ENCODE measurements around the gene GGN. TPM values are rescaled to one million over a fixed set of nuclear protein-coding genes. Genes with fewer than 3 reads are reported as not detected.
A peak's percentile ranks its signal among the peaks of the same experiment; 100 is the strongest.

Gene GGN
- total and polyA plus RNA-seq, 2 donors from 2014 or later = 0.92 to 1.6 TPM

DNA sequence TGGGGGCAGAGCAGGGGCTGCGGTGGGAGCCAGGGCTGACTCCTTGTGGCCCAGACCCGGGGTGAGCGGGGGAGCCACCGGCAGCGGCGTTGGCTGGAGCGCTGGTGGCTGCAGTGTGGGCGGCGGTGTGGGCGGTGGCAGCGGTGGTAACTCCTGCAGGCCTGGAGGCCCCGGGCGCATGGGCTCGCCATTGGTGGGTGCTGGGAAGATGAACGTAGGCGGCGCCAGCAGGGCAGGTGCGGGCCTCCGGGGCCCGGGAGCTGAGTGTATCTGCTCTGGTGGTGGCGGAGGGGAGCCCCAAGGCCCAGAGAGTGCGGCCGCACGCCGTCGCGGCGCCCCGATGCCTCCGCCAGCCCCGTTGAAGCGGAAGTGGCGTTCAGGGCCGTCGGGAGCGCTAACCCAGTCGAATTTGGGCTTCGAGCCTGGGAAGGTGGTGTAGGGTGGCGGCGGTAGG is 2.0 kb downstream of the GGN start:
- DNase-seq (peak in 4 of 5 donors; percentile 45 to 71 (median 52)), FAIRE-seq (no peak)
- H3K4me3 ChIP-seq (ENCODE audit: low read length in 3 of 3) = no peak overlapping the region
- H3K4me1 ChIP-seq (ENCODE audit: control insufficient read depth in 2 of 3, insufficient read depth in 2 of 3, low read depth in 1 of 3, low read length in 3 of 3) = peaks cover 0 to 4% (median 0%) of the 10 kb centered on the region in 3 donors
- H3K27ac ChIP-seq (ENCODE audit: low read depth in 2 of 2, low read length in 2 of 2) = no peak overlapping the region
- H3K27me3 ChIP-seq (ENCODE audit: control insufficient read depth, insufficient read depth, low read length) = peaks cover 2% of the 10 kb centered on the region
- H3K36me3 ChIP-seq (ENCODE audit: control insufficient read depth in 2 of 3, insufficient read depth in 3 of 3, low read length in 3 of 3) = peaks cover 2 to 27% (median 12%) of the 10 kb centered on the region in 3 donors
- no peak overlapping the region for H3K9ac ChIP-seq (ENCODE audit: low read length in 3 of 3)
- no peaks in the 10 kb centered on the region for H3K9me3 ChIP-seq (ENCODE audit: control insufficient read depth in 2 of 3, insufficient read depth in 1 of 3, low read length in 3 of 3)
- TF ChIP-seq, protein P1, sequence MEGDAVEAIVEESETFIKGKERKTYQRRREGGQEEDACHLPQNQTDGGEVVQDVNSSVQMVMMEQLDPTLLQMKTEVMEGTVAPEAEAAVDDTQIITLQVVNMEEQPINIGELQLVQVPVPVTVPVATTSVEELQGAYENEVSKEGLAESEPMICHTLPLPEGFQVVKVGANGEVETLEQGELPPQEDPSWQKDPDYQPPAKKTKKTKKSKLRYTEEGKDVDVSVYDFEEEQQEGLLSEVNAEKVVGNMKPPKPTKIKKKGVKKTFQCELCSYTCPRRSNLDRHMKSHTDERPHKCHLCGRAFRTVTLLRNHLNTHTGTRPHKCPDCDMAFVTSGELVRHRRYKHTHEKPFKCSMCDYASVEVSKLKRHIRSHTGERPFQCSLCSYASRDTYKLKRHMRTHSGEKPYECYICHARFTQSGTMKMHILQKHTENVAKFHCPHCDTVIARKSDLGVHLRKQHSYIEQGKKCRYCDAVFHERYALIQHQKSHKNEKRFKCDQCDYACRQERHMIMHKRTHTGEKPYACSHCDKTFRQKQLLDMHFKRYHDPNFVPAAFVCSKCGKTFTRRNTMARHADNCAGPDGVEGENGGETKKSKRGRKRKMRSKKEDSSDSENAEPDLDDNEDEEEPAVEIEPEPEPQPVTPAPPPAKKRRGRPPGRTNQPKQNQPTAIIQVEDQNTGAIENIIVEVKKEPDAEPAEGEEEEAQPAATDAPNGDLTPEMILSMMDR (IDR thresholded peaks at IDR 0.05; ENCODE audit: borderline replicate concordance, extremely low read depth, insufficient read depth) = no peak
- intact Hi-C loops (cut with DNase I) = no loop called here

DNA sequence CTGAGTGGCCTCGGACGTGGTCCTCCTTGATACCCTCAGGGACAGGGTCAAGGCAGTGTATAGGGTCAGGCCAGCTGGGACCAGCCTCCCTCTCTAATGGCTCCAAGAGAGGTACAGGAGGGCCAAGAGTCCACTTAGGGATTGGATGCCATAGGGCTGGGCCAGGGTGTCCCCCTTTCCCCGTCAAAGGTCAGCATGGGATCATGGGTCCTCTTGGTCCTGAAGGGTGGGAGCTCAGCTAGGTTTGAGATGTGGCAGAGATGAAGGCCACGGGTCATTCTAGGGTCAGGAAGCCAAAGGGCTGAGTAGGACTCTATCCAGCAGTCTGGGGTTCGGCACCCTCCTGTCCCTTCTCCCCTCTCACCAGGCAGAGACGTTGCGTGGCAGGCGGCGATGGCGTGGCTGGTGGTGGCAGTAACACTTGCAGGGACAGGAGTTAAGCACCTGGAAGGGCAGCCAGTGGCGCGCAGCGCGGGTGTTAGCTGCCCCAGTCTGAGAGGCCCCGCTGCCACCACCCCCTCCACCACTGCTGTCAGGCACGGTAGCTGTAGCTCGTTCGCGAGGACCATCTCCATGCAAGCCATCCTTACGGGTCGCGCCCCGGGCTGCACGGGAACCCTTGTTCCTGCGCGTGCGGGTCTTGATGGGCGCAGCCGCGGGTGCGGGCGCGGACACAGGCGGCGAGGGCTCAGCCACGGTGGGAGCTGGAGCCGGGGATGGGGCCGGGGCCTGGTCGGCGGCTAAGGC is 2.6 kb downstream of the GGN start:
- peak in 1 of 5 donors; percentile 71 for DNase-seq
- Histone ChIP-seq H3K27me3 (ENCODE audit: control insufficient read depth, insufficient read depth, low read length) (peaks cover 2% of the 10 kb centered on the region), H3K36me3 (ENCODE audit: control insufficient read depth in 2 of 3, insufficient read depth in 3 of 3, low read length in 3 of 3) (peaks cover 2 to 30% (median 13%) of the 10 kb centered on the region in 3 donors), H3K27ac (ENCODE audit: low read depth in 2 of 2, low read length in 2 of 2) (no peak overlapping the region), H3K4me1 (ENCODE audit: control insufficient read depth in 2 of 3, insufficient read depth in 2 of 3, low read depth in 1 of 3, low read length in 3 of 3) (peaks cover 0 to 4% (median 0%) of the 10 kb centered on the region in 3 donors), H3K9me3 (ENCODE audit: control insufficient read depth in 2 of 3, insufficient read depth in 1 of 3, low read length in 3 of 3) (no peaks in the 10 kb centered on the region), H3K4me3 (ENCODE audit: low read length in 3 of 3) (no peak overlapping the region), H3K9ac (ENCODE audit: low read length in 3 of 3) (no peak overlapping the region)
- TF ChIP-seq, protein P1 (IDR thresholded peaks at IDR 0.05; ENCODE audit: borderline replicate concordance, extremely low read depth, insufficient read depth) = no peak
- no peak for FAIRE-seq
- intact Hi-C loops (cut with DNase I) = no loop called here

DNA sequence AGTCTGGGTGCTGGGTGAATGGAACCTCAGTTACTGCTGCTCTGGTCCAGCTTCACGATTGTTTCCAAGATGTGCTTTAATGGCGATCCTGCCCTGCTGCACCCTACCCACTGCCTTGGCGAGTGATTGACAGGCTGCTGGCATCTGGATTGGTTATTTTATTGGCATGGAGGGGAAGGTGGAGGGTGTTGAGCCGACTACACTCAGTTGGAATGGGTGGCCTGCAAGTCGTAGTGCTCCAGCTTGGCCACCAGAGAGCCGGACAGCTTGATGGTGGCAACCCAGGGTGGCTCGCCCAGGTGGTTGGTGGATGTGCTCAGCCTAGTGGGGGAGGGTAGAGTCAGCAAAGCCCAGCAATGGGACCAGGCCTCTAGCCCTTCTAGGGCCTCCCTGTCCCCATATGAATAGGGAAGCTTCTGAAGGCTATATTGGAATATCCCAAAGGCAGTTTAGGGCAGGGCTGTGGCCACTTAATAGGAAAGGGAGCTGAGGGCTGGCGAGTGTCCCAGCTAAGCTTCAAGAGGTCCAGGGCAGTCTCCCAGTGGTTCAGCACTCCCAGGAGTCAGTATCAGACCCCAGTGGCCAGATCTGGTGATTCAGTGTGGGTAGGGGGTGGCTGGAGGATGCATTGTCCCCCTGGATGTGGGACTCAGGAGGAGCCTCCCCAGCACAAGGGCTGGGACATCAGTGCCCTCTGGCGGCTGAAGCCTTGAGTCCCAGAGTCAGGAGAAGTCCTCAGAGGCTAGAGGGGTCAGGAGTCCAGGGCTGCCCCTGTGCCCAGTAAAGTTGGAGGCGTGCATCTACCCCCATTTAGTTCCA is 3.4 kb downstream of the GGN start:
- no peak overlapping the region for H3K9ac ChIP-seq (ENCODE audit: low read length in 3 of 3)
- H3K27ac ChIP-seq (ENCODE audit: low read depth in 2 of 2, low read length in 2 of 2) = no peak overlapping the region
- H3K4me1 ChIP-seq (ENCODE audit: control insufficient read depth in 2 of 3, insufficient read depth in 2 of 3, low read depth in 1 of 3, low read length in 3 of 3) = peaks cover 0 to 4% (median 0%) of the 10 kb centered on the region in 3 donors
- DNase-seq = peak in 1 of 5 donors; percentile 51
- H3K36me3 ChIP-seq (ENCODE audit: control insufficient read depth in 2 of 3, insufficient read depth in 3 of 3, low read length in 3 of 3) = peaks cover 2 to 30% (median 13%) of the 10 kb centered on the region in 3 donors
- no peak overlapping the region for H3K4me3 ChIP-seq (ENCODE audit: low read length in 3 of 3)
- H3K9me3 ChIP-seq (ENCODE audit: control insufficient read depth in 2 of 3, insufficient read depth in 1 of 3, low read length in 3 of 3) = no peaks in the 10 kb centered on the region
- TF ChIP-seq, protein P1 (IDR thresholded peaks at IDR 0.05; ENCODE audit: borderline replicate concordance, extremely low read depth, insufficient read depth) = no peak
- peaks cover 2% of the 10 kb centered on the region for H3K27me3 ChIP-seq (ENCODE audit: control insufficient read depth, insufficient read depth, low read length)
- no peak for FAIRE-seq
- intact Hi-C loops (cut with DNase I) = no loop called here

Measured in kidney (tissue), 14 donors.